GM19099 (cell line): ENCODE results near the gene RUVBL1.

ENCODE experiments used
- POLR2A ChIP-seq: IDR thresholded peaks from 3 replicates; pipeline ENCODE4 v1.6.1; 2011; ENCODE audit warnings: low read depth; ENCODE audit not compliant: insufficient read length; ENCODE audit errors: extremely low read depth

Gene RUVBL1

GRCh38 chr3:128040041-128040440 is 83.6 kb downstream of the RUVBL1 start:
- no peak for TF ChIP-seq POLR2A

- TF ChIP-seq POLR2A: no peak
These were observed 87.5 kb downstream of the RUVBL1 start for GRCh38 chr3:128036119-128036518.

- TF ChIP-seq POLR2A: no peak
These were observed 90.5 kb downstream of the RUVBL1 start for GRCh38 chr3:128033102-128033501.
